ENCODE results near the gene PHACTR2. TPM values are rescaled to one million over a fixed set of nuclear protein-coding genes. Genes with fewer than 3 reads are reported as not detected.
A peak's percentile ranks its signal among the peaks of the same experiment; 100 is the strongest.

PHACTR2 gene
- polyA plus RNA-seq, 1 experiment, result 38.0 TPM

- Histone ChIP-seq H3K9me3 (ENCODE audit: control insufficient read depth, insufficient read depth, low read length) (no peaks in the 10 kb centered on the region), H3K4me3 (ENCODE audit: low read depth, low read length) (no peak overlapping the region), H3K27ac (ENCODE audit: low read depth, low read length) (no peak overlapping the region), H3K27me3 (ENCODE audit: control insufficient read depth, insufficient read depth, low read length) (no peaks in the 10 kb centered on the region)
- ChIA-PET CTCF (no interaction called here), POLR2A (no interaction called here)
- DNase-seq (ENCODE audit: low read depth, low spot score), result no peak
- TF ChIP-seq, protein P1, sequence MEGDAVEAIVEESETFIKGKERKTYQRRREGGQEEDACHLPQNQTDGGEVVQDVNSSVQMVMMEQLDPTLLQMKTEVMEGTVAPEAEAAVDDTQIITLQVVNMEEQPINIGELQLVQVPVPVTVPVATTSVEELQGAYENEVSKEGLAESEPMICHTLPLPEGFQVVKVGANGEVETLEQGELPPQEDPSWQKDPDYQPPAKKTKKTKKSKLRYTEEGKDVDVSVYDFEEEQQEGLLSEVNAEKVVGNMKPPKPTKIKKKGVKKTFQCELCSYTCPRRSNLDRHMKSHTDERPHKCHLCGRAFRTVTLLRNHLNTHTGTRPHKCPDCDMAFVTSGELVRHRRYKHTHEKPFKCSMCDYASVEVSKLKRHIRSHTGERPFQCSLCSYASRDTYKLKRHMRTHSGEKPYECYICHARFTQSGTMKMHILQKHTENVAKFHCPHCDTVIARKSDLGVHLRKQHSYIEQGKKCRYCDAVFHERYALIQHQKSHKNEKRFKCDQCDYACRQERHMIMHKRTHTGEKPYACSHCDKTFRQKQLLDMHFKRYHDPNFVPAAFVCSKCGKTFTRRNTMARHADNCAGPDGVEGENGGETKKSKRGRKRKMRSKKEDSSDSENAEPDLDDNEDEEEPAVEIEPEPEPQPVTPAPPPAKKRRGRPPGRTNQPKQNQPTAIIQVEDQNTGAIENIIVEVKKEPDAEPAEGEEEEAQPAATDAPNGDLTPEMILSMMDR (IDR thresholded peaks at IDR 0.05; ENCODE audit: low read depth, low read length), result no peak
These were observed 20.6 kb downstream of the PHACTR2 start for GRCh38 chr6:143698329-143698728.

- Histone ChIP-seq H3K27me3 (ENCODE audit: control insufficient read depth, insufficient read depth, low read length) (no peaks in the 10 kb centered on the region), H3K4me3 (ENCODE audit: low read depth, low read length) (no peak overlapping the region), H3K27ac (ENCODE audit: low read depth, low read length) (no peak overlapping the region), H3K9me3 (ENCODE audit: control insufficient read depth, insufficient read depth, low read length) (no peaks in the 10 kb centered on the region)
- DNase-seq (ENCODE audit: low read depth, low spot score), result no peak
- TF ChIP-seq, protein P1 (IDR thresholded peaks at IDR 0.05; ENCODE audit: low read depth, low read length), result no peak
- ChIA-PET CTCF (no interaction called here), POLR2A (no interaction called here)
These were observed 21.1 kb downstream of the PHACTR2 start for GRCh38 chr6:143698759-143699429.

GRCh38 chr6:143699430-143699825, 21.7 kb downstream of the PHACTR2 start:
- POLR2A ChIA-PET, result no interaction called here
- DNase-seq (ENCODE audit: low read depth, low spot score), result no peak
- CTCF ChIA-PET, result no interaction called here
- H3K27me3 ChIP-seq (ENCODE audit: control insufficient read depth, insufficient read depth, low read length), result no peaks in the 10 kb centered on the region
- no peak overlapping the region for H3K4me3 ChIP-seq (ENCODE audit: low read depth, low read length)
- H3K9me3 ChIP-seq (ENCODE audit: control insufficient read depth, insufficient read depth, low read length), result no peaks in the 10 kb centered on the region
- TF ChIP-seq, protein P1 (IDR thresholded peaks at IDR 0.05; ENCODE audit: low read depth, low read length), result no peak
- no peak overlapping the region for H3K27ac ChIP-seq (ENCODE audit: low read depth, low read length)

DNA sequence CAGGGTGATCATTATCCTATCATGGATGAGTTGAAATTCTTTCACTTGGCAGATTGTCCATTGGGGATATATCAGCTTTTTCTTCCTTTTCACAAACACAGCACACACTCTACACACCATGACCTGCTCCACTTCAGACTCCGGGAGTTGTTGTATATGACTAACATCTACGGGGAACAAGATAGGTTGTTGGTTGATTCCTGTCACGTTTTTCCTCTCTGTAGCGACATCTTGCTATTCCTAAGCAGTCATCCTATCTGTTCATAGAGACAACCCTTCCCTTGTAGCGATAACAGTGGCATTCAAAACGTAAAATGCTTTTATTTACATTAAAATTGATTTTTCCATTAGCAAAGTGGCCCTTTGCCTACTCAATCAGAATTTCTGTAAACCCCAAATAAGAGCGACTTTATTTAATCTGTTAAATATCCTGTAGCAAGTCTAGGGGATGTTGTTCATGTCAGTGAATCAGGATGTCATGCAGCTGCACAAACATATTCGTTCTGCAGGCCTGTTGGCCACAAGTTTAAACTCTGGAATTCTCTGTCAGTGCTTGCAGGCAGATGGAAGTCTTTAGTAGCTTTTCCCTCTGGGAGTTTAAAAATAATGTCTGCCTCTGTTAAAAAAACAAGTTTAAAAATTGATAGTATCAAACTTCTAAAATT, 23.1 kb downstream of the PHACTR2 start:
- peak; percentile 68 for DNase-seq (ENCODE audit: low read depth, low spot score)
- TF ChIP-seq, protein P1 (IDR thresholded peaks at IDR 0.05; ENCODE audit: low read depth, low read length), result no peak
- Histone ChIP-seq H3K9me3 (ENCODE audit: control insufficient read depth, insufficient read depth, low read length) (no peaks in the 10 kb centered on the region), H3K27me3 (ENCODE audit: control insufficient read depth, insufficient read depth, low read length) (no peaks in the 10 kb centered on the region), H3K4me3 (ENCODE audit: low read depth, low read length) (no peak overlapping the region), H3K27ac (ENCODE audit: low read depth, low read length) (no peak overlapping the region)
- ChIA-PET CTCF (no interaction called here), POLR2A (interaction anchor here (1.4 kb wide), 1 partner anchor 44 kb away, joined by 3 read pairs; no protein-coding TSS in a partner anchor)

All from AG04450 (cell line).